ENCODE measurements around the gene P2RY6. TPM values are rescaled to one million over a fixed set of nuclear protein-coding genes. Genes with fewer than 3 reads are reported as not detected.
"Not testable (repeated sequence)": the region's sequence is repeated elsewhere in the genome, so short reads cannot be mapped to it uniquely, and the experiment has no call there.

P2RY6 gene
- total RNA-seq, 4 donors from 2014 or later = 0.46 to 0.81 TPM; not detected in 2

DNA sequence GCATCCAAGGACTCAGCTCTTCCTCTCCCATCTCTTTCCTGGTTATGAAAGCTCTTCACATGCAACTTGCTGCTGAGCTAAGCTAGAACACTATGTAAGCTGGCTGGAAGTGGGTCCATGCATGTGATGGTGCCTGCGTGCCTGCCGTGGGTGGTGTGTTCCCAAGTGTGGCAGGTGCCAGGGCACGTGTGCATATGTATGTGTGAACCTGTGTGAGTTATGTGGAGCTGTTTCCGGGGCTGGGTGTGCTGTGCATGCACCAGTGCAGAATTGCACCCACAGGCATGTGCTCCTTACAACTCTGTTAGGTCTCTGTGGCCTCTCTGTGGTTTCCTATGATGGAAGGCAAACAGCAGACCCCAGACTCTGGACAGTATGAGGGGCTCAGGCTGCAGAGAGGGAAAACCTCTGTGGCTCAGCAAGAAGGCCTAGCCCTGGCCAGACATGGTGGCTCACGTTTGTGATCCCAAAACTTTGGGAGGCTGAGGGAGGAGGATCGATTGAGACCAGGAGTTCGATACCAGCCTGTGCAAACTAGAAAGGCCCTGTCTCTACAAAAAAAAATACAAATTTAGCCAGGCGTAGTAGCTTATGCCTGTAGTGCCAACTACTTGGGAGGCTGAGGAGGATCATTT lies 4.1 kb upstream of the P2RY6 start:
- 81 to 90% methylated on average over 8 of the region's 8 CpGs for WGBS, 2 donors
- intact Hi-C loops (cut with DNase I; ENCODE audit: low total_unique reads) = no loop called here
- no peak overlapping the region for H3K4me3 ChIP-seq (ENCODE audit: low read depth, poor library complexity, severe bottlenecking)
- DNase-seq (ENCODE audit: low spot score in 2 of 2) = peak in 1 of 2 donors; percentile 56
- TF ChIP-seq, protein P1, sequence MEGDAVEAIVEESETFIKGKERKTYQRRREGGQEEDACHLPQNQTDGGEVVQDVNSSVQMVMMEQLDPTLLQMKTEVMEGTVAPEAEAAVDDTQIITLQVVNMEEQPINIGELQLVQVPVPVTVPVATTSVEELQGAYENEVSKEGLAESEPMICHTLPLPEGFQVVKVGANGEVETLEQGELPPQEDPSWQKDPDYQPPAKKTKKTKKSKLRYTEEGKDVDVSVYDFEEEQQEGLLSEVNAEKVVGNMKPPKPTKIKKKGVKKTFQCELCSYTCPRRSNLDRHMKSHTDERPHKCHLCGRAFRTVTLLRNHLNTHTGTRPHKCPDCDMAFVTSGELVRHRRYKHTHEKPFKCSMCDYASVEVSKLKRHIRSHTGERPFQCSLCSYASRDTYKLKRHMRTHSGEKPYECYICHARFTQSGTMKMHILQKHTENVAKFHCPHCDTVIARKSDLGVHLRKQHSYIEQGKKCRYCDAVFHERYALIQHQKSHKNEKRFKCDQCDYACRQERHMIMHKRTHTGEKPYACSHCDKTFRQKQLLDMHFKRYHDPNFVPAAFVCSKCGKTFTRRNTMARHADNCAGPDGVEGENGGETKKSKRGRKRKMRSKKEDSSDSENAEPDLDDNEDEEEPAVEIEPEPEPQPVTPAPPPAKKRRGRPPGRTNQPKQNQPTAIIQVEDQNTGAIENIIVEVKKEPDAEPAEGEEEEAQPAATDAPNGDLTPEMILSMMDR (IDR thresholded peaks at IDR 0.05) = no peak
- TF ChIP-seq POLR2A (IDR thresholded peaks at IDR 0.05) = no peak

DNA sequence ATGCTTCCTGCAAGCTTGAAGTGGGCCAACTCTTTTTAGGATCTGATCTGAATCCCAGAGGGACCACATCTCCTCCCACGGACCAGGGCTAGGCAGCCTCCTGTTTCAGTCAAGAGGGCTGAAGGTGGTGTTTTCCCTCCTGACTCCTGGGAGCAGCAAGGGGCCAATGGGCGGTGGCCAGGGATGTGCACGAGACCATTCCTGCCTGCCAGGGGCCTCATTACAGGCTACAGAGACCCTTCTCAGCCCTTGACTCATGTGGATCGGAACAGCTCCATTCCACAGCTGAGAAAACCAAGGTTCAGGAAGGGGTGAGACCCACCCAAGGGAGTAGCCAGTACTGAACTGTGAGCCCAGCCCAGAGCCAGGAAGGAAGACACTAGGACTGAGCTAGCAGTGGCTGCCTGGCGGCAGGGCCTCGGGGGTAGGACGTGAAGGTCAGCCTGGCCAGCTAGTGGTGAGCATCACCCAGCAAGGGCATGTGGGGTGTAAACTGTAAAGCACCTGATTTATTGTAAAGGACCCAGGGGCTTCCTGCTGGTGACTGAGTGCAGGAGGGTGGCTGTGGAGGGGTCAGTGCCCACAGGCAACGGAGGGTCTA lies 3.4 kb upstream of the P2RY6 start:
- intact Hi-C loops (cut with DNase I; ENCODE audit: low total_unique reads) = no loop called here
- 87 to 95% methylated on average over 6 to 8 of the region's 8 CpGs for WGBS, 2 donors
- no peak overlapping the region for H3K4me3 ChIP-seq (ENCODE audit: low read depth, poor library complexity, severe bottlenecking)
- peak in 1 of 2 donors; percentile 76 for DNase-seq (ENCODE audit: low spot score in 2 of 2)
- TF ChIP-seq, protein P1 (IDR thresholded peaks at IDR 0.05) = no peak
- no peak for TF ChIP-seq POLR2A (IDR thresholded peaks at IDR 0.05)

DNA sequence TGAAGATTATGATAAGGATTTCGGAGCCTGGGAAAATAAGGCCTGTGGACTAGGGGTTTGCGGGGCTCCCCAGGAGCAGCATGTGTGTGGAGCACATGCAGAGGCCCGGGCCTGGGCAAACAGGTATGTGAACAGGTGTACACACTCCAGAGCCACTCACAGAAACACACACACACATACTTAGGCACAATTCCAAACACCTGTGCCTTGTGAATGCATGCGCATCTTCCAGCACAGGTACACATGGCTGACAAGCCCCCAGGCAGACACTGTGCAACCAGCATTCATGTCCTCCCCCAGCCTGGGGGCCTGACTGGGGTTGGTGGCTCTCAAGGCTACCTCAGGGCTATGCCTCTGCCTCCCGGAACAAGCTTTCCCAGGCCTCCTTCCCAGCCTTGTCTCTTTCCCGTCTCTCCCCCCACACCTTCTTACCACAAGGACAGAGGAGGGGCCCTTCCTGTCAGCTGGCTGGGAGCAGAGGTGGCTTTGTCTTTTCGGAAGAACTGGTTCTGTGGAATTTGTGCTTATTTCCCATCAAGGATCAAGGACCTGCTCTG lies 2.6 kb upstream of the P2RY6 start:
- DNase-seq (ENCODE audit: low spot score in 2 of 2) = peak in 1 of 2 donors; percentile 62
- no peak for TF ChIP-seq POLR2A (IDR thresholded peaks at IDR 0.05)
- TF ChIP-seq, protein P1 (IDR thresholded peaks at IDR 0.05) = no peak
- intact Hi-C loops (cut with DNase I; ENCODE audit: low total_unique reads) = no loop called here
- 66 to 73% methylated on average over 7 of the region's 7 CpGs for WGBS, 2 donors
- H3K4me3 ChIP-seq (ENCODE audit: low read depth, poor library complexity, severe bottlenecking) = no peak overlapping the region

DNA sequence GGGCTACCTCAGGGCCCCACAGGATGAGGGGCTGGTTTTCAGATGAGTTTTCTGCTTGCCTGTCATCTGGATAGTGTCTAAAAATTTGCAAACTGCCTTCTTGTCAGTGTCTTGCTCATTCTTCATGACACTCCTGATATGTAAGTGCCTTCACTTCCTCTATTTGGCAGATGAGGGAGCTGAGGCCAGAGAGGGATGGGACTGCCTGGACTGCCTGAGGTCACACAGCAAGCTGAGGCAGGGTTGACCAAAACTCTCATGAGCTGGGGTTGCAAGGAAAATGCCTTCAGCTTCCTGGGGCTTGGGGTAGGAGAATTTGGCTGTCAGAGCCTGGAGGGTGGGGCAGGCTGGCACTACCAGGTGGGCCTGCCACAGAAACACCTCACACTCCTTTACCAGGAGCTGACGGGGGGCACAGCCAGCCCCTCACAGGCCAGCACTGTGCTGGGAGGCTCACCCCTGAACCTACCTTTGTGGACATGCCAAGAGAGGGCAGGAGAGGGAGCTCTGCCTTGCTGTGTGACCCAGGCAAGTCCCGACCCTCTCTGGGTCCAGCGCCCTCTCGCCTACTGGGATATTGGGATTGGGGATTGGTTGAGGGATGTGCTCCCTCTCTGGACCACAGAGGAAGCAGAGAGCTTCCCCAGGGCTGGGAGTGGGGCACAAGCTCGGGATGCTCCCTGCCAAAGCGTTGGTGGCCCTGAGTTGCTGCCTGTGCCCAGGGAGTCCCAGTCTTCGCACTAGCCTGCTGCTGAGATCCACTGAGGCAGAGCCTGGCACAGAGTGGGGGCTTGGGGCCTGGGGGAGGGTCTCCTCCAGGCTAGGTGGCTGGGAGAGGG lies 1.9 kb upstream of the P2RY6 start:
- H3K4me3 ChIP-seq (ENCODE audit: low read depth, poor library complexity, severe bottlenecking) = no peak overlapping the region
- TF ChIP-seq POLR2A (IDR thresholded peaks at IDR 0.05) = no peak
- TF ChIP-seq, protein P1 (IDR thresholded peaks at IDR 0.05) = no peak
- DNase-seq (ENCODE audit: low spot score in 2 of 2) = peak in 1 of 2 donors; percentile 83
- intact Hi-C loops (cut with DNase I; ENCODE audit: low total_unique reads) = no loop called here
- WGBS, 2 donors = 89 to 93% methylated on average over 7 of the region's 7 CpGs

DNA sequence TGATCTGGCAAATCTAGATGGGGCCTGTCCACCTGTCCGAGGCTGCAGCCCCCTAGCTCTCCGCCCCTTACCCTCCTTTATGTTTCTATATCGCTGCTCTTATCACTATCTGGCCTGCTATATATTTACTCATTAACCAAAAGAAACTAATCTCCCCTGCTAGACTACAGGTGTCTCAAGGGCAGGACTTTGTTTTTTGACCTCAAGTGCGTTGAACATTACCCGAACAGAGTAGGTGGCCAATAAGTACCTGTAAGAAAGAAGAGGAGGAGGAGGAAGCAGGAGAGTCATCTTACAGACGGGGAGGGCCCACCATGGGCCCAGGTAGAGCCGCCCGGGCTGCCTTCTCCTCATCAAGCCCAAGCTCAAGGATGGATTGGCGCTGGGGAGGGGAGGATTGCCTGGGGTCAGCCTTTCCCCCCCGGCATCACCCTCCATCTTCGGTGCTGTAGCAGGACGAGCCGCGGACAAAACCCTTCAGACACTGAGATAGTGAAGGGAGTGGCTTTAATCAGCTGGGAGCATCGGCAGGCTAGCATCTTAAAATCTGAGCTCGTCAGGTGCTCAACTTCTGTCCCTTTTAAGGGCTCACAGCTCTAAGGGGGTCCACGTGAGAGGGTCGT lies 1.2 kb upstream of the P2RY6 start:
- intact Hi-C loops (cut with DNase I; ENCODE audit: low total_unique reads) = no loop called here
- no peak overlapping the region for H3K4me3 ChIP-seq (ENCODE audit: low read depth, poor library complexity, severe bottlenecking)
- TF ChIP-seq, protein P1 (IDR thresholded peaks at IDR 0.05) = no peak
- TF ChIP-seq POLR2A (IDR thresholded peaks at IDR 0.05) = no peak
- DNase-seq (ENCODE audit: low spot score in 2 of 2) = peak in 1 of 2 donors; percentile 79
- WGBS, 2 donors = 87 to 90% methylated on average over 18 of the region's 18 CpGs

DNA sequence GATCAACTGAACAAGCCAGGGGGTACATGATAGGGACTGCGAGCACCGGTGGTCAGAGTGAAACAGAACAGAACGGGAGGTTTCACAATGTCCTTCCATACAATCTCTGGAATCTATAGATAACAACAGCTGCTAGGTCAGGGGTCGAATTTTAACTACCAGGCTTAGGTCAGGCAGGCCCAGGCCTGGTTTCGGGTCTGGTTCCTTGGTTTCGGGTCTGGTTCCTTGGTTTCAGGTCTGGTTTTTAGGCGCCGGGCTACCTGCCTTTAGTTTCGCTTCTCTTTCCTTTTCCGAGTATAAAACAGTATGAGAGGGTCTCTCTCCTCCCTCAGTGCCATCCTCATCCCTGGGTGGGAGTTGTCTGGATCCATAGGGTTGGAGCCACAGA lies 666 bp upstream of the P2RY6 start:
- DNase-seq (ENCODE audit: low spot score in 2 of 2) = not testable (repeated sequence)

More for the DNA sequence above, 666 bp upstream of the P2RY6 start:
- intact Hi-C loops (cut with DNase I; ENCODE audit: low total_unique reads); H3K4me3 ChIP-seq (ENCODE audit: low read depth, poor library complexity, severe bottlenecking): not testable (repeated sequence)
- WGBS, 2 donors = 85 to 88% methylated on average over 10 of the region's 10 CpGs

Measured in lower leg skin (tissue), 4 donors.